ENCODE measurements around the gene COA1. TPM values are rescaled to one million over a fixed set of nuclear protein-coding genes. Genes with fewer than 3 reads are reported as not detected.
"Not testable (repeated sequence)": the region's sequence is repeated elsewhere in the genome, so short reads cannot be mapped to it uniquely, and the experiment has no call there.

Gene COA1
- polyA plus RNA-seq, 3 donors = 25.6 to 57.8 (median 56.2) TPM

GRCh38 chr7:43731494-43731893 is 2.2 kb upstream of the COA1 start:
- H3K4me3 ChIP-seq (replicated peaks in 1 of 3; ENCODE audit: low read depth in 2 of 3, low read length in 3 of 3); H3K9me3 ChIP-seq (replicated peaks in 1 of 2; ENCODE audit: control insufficient read depth in 1 of 2, insufficient read depth in 1 of 2, low read length in 2 of 2); H3K9me3 Mint-ChIP-seq; H2AFZ ChIP-seq (ENCODE audit: insufficient read depth, low read depth, low read length, poor library complexity, severe bottlenecking); H3K27me3 Mint-ChIP-seq (ENCODE audit: low read depth in 3 of 3); DNase-seq; intact Hi-C loops (cut with micrococcal nuclease); H3K36me3 ChIP-seq (replicated peaks in 1 of 2; ENCODE audit: control insufficient read depth in 1 of 2, insufficient read depth in 2 of 2, low read length in 2 of 2); H3K4me3 Mint-ChIP-seq; H4K20me1 ChIP-seq (ENCODE audit: insufficient read depth, low read length); H3K4me2 ChIP-seq (replicated peaks; ENCODE audit: extremely low read depth, low read length, poor library complexity, severe bottlenecking); H3K27me3 ChIP-seq (ENCODE audit: control insufficient read depth in 2 of 2, insufficient read depth in 2 of 2, low read length in 2 of 2); H3K36me3 Mint-ChIP-seq; H3K27ac Mint-ChIP-seq; H3K9ac ChIP-seq (ENCODE audit: insufficient read depth, low read length, poor library complexity, severe bottlenecking); H3K27ac ChIP-seq (ENCODE audit: low read depth in 1 of 2, low read length in 2 of 2): not testable (repeated sequence)
- H3K4me1 ChIP-seq (ENCODE audit: control insufficient read depth in 1 of 2, insufficient read depth in 2 of 2, low read length in 2 of 2) = peaks cover 18 to 35% of the 10 kb centered on the region in 2 donors
- H3K79me2 ChIP-seq (ENCODE audit: insufficient read depth, low read length) = peaks cover 27% of the 10 kb centered on the region
- peaks cover 43% of the 10 kb centered on the region for H3K4me1 Mint-ChIP-seq
- no CpG with 5 or more reads among the region's 3 CpGs for WGBS (ENCODE audit: insufficient coverage)

- peaks cover 0 to 3% (median 2%) of the 10 kb centered on the region in 3 donors for H3K27me3 Mint-ChIP-seq (ENCODE audit: low read depth in 3 of 3)
- no peak for DNase-seq
- WGBS (ENCODE audit: insufficient coverage) = no CpG with 5 or more reads among the region's 4 CpGs
- H3K9me3 ChIP-seq (replicated peaks in 1 of 2; ENCODE audit: control insufficient read depth in 1 of 2, insufficient read depth in 1 of 2, low read length in 2 of 2) = no peaks in the 10 kb centered on the region
- peaks cover 1% of the 10 kb centered on the region for H4K20me1 ChIP-seq (ENCODE audit: insufficient read depth, low read length)
- peak overlapping the region in 6 of 7 donors; percentile 83 to 92 (median 88) for H3K27ac Mint-ChIP-seq
- TF ChIP-seq CTCF (IDR thresholded peaks at IDR 0.05) = no peak
- peaks cover 11 to 27% of the 10 kb centered on the region in 2 donors for H3K4me1 ChIP-seq (ENCODE audit: control insufficient read depth in 1 of 2, insufficient read depth in 2 of 2, low read length in 2 of 2)
- H3K4me2 ChIP-seq (replicated peaks; ENCODE audit: extremely low read depth, low read length, poor library complexity, severe bottlenecking) = peak overlapping the region; percentile 92
- H3K36me3 ChIP-seq (replicated peaks in 1 of 2; ENCODE audit: control insufficient read depth in 1 of 2, insufficient read depth in 2 of 2, low read length in 2 of 2) = no peaks in the 10 kb centered on the region
- H3K27ac ChIP-seq (ENCODE audit: low read depth in 1 of 2, low read length in 2 of 2) = peak overlapping the region; percentile 41 to 89
- H3K9me3 Mint-ChIP-seq = no peaks in the 10 kb centered on the region
- peak overlapping the region; percentile 98 for H2AFZ ChIP-seq (ENCODE audit: insufficient read depth, low read depth, low read length, poor library complexity, severe bottlenecking)
- peak overlapping the region; percentile 74 for H3K9ac ChIP-seq (ENCODE audit: insufficient read depth, low read length, poor library complexity, severe bottlenecking)
- peaks cover 42% of the 10 kb centered on the region for H3K79me2 ChIP-seq (ENCODE audit: insufficient read depth, low read length)
- peak overlapping the region; percentile 58 to 92 (median 64) for H3K4me3 ChIP-seq (replicated peaks in 1 of 3; ENCODE audit: low read depth in 2 of 3, low read length in 3 of 3)
- H3K4me1 Mint-ChIP-seq = peaks cover 37% of the 10 kb centered on the region
- no peaks in the 10 kb centered on the region for H3K36me3 Mint-ChIP-seq
- intact Hi-C loops (cut with micrococcal nuclease) = loop anchor here in 1 of 2 donors (10.0 kb wide), 2 partner anchors 65 to 105 kb away; no protein-coding TSS in a partner anchor
- H3K27me3 ChIP-seq (ENCODE audit: control insufficient read depth in 2 of 2, insufficient read depth in 2 of 2, low read length in 2 of 2) = no peaks in the 10 kb centered on the region
- peak overlapping the region; percentile 91 to 94 for H3K4me3 Mint-ChIP-seq
These were observed 563 bp upstream of the COA1 start for GRCh38 chr7:43729924-43730248.
